Caco-2 (cell line): ENCODE measurements around the gene HASPIN. TPM values are rescaled to one million over a fixed set of nuclear protein-coding genes. Genes with fewer than 3 reads are reported as not detected.

Source experiments
- BruUV-seq: library from RNA; stranded (reverse); fragments of 400-500 nt; replicated peaks from 2 replicates; lab custom pipeline; 2021; lab: Mats Ljungman, UMichigan
- CTCF ChIA-PET: fragments of 300-600 bp; sonication (Branson Sonifier 250); formaldehyde crosslinking; loops from one replicate; lab custom pipeline; 2022; ENCODE audit warnings: antibody characterized with exemption; lab: Charles Lee
- POLR2A ChIA-PET: fragments of 300-600 bp; sonication (Branson Sonifier 250); formaldehyde crosslinking; loops from one replicate; lab custom pipeline; 2022; ENCODE audit warnings: antibody characterized with exemption; lab: Charles Lee
- DNase-seq, 2 experiments: peaks; one replicate each; pipeline versions ENCODE4 v3.0.0 to v3.0.0-alpha.2; 2020 to 2022
- H3K27me3 ChIP-seq: replicated peaks from 2 replicates; pipeline ENCODE4 v1.6.0; 2011; ENCODE audit warnings: low read length; ENCODE audit not compliant: control insufficient read depth, insufficient read depth
- H3K36me3 ChIP-seq: 2 replicates; pipeline ENCODE4 v1.5.1; 2011; ENCODE audit warnings: low read length; ENCODE audit not compliant: control insufficient read depth, insufficient read depth
- H3K4me1 ChIP-seq: fragments of 250-450 bp; sonication (Bioruptor Pico); 2 replicates; pipeline ENCODE4 v1.5.1; 2020; ENCODE audit warnings: mild to moderate bottlenecking
- H3K4me3 ChIP-seq: 2 replicates; pipeline ENCODE4 v1.5.1; 2011; ENCODE audit warnings: low read depth, mild to moderate bottlenecking, control low read depth, low read length
- H3K9me3 ChIP-seq: fragments of 250-450 bp; sonication (Bioruptor Pico); 2 replicates; pipeline ENCODE4 v1.5.1; 2020; ENCODE audit warnings: mild to moderate bottlenecking, moderate library complexity
- H3K27ac Mint-ChIP-seq: one replicate; pipeline ENCODE4 v1.8.0; 2022; ENCODE audit warnings: mixed read lengths; ENCODE audit not compliant: unreplicated experiment
- H3K27me3 Mint-ChIP-seq: one replicate; pipeline ENCODE4 v1.8.0; 2022; ENCODE audit warnings: mixed read lengths; ENCODE audit not compliant: insufficient read depth, unreplicated experiment
- H3K36me3 Mint-ChIP-seq: one replicate; pipeline ENCODE4 v1.8.0; 2022; ENCODE audit warnings: mild to moderate bottlenecking, mixed read lengths; ENCODE audit not compliant: insufficient read depth, unreplicated experiment
- H3K4me1 Mint-ChIP-seq: one replicate; pipeline ENCODE4 v1.8.0; 2022; ENCODE audit warnings: low read depth, mixed read lengths; ENCODE audit not compliant: unreplicated experiment
- H3K4me3 Mint-ChIP-seq: one replicate; pipeline ENCODE4 v1.8.0; 2022; ENCODE audit warnings: mild to moderate bottlenecking, moderate library complexity, mixed read lengths; ENCODE audit not compliant: unreplicated experiment
- H3K9me3 Mint-ChIP-seq: one replicate; pipeline ENCODE4 v1.8.0; 2022; ENCODE audit warnings: mixed read lengths; ENCODE audit not compliant: unreplicated experiment
- CTCF ChIP-seq, 2 experiments: fragments of 200-600 bp in 1 of 2; IDR thresholded peaks; 1 replicate in 1 of 2; 2 replicates in 1 of 2; pipeline versions ENCODE4 v1.5.1 to v1.8.0; 2011 to 2022; ENCODE audit warnings: antibody characterized with exemption in 1 of 2, control low read depth in 1 of 2, inconsistent platforms in 1 of 2, low read depth in 1 of 2, low read length in 1 of 2, mild to moderate bottlenecking in 1 of 2, moderate library complexity in 1 of 2; ENCODE audit not compliant: insufficient read depth in 1 of 2, severe bottlenecking in 1 of 2, unreplicated experiment in 1 of 2
- intact Hi-C: fragments of 100-400 bp; cut with micrococcal nuclease; formaldehyde crosslinking; loops from one replicate; pipeline ENCODE4 v1.10.0; 2022; ENCODE audit not compliant: unreplicated experiment
- total RNA-seq: library from RNA; stranded (reverse); gene quantifications from 2 replicates; pipeline ENCODE4 v1.2.3, GENCODE V29; 2022

The HASPIN gene
- total RNA-seq, 1 experiment from 2014 or later: 9.5 TPM

DNA sequence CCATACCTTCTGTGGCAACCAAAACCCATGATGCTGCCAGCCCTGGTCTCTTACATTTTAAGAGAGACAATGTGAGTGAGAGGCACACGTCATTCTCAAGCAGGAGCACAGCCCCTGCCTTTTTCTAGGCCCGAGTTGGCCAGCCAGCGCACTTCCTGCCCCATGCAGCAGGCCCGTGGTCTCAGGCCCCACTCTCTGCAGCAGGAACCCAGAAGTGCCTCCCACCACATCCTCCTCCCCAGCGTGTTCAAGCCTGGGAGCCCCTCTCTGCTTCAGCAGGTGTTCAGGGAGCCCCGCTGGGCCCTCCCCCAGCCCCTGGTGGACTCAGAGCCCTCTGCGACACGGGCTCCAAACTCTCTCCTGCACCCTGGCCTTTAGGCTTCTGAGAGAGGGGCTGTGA is 46.8 kb downstream of the HASPIN start:
- ChIA-PET POLR2A (no interaction called here), CTCF (no interaction called here)
- H3K36me3 ChIP-seq: no peaks in the 10 kb centered on the region
- Mint-ChIP-seq H3K36me3 (peaks cover 5% of the 10 kb centered on the region), H3K4me3 (no peak overlapping the region), H3K27ac (no peak overlapping the region), H3K27me3 (no peaks in the 10 kb centered on the region), H3K9me3 (no peaks in the 10 kb centered on the region), H3K4me1 (no peaks in the 10 kb centered on the region)
- no peaks in the 10 kb centered on the region for H3K4me1 ChIP-seq
- H3K9me3 ChIP-seq: no peaks in the 10 kb centered on the region
- intact Hi-C loops: no loop called here
- no peak for DNase-seq
- H3K4me3 ChIP-seq: no peak overlapping the region
- no peaks in the 10 kb centered on the region for H3K27me3 ChIP-seq
- no TSS peak for BruUV-seq
- TF ChIP-seq CTCF (IDR thresholded peaks at IDR 0.05; ENCODE audit: insufficient read depth in 1 of 2, low read depth in 1 of 2, low read length in 1 of 2, severe bottlenecking in 1 of 2, unreplicated experiment in 1 of 2): no peak

DNA sequence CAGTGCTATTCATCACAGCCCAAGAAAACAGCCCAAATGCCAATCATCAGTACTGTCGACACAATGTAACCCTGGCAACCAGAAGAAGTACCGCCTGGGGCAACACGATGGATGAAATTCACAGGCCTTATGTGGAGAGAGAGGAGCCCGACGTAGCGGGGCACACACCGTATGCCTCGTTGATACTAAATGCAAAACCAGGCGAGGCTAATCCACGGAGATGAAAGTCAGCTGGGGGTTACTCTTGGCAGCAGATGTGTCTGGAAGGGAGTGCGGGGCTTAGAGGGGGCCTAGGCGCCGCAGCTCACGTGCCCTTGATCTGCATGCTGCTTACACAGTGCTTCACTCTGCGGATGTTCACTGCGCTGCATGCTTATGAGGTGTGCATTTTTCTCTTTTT is 47.4 kb downstream of the HASPIN start:
- Mint-ChIP-seq H3K27me3 (no peaks in the 10 kb centered on the region), H3K36me3 (peaks cover 1% of the 10 kb centered on the region), H3K4me3 (no peak overlapping the region), H3K4me1 (no peaks in the 10 kb centered on the region), H3K9me3 (no peaks in the 10 kb centered on the region), H3K27ac (no peak overlapping the region)
- Histone ChIP-seq H3K4me1 (no peaks in the 10 kb centered on the region), H3K9me3 (no peaks in the 10 kb centered on the region), H3K4me3 (no peak overlapping the region), H3K36me3 (no peaks in the 10 kb centered on the region), H3K27me3 (no peaks in the 10 kb centered on the region)
- POLR2A ChIA-PET: no interaction called here
- no TSS peak for BruUV-seq
- DNase-seq: no peak
- CTCF ChIA-PET: interaction anchor here (0.6 kb wide), 1 partner anchor 48 kb away, joined by 4 read pairs; no protein-coding TSS in a partner anchor
- no peak for TF ChIP-seq CTCF (IDR thresholded peaks at IDR 0.05; ENCODE audit: insufficient read depth in 1 of 2, low read depth in 1 of 2, low read length in 1 of 2, severe bottlenecking in 1 of 2, unreplicated experiment in 1 of 2)
- intact Hi-C loops: no loop called here

GRCh38 chr17:3772764-3773163 is 49.1 kb downstream of the HASPIN start:
- CTCF ChIA-PET: interaction anchor here (1.0 kb wide), 1 partner anchor 36 kb away, joined by 4 read pairs; no protein-coding TSS in a partner anchor
- no peak for TF ChIP-seq CTCF (IDR thresholded peaks at IDR 0.05; ENCODE audit: insufficient read depth in 1 of 2, low read depth in 1 of 2, low read length in 1 of 2, severe bottlenecking in 1 of 2, unreplicated experiment in 1 of 2)
- Mint-ChIP-seq H3K27ac (no peak overlapping the region), H3K4me1 (no peaks in the 10 kb centered on the region), H3K9me3 (no peaks in the 10 kb centered on the region), H3K27me3 (no peaks in the 10 kb centered on the region), H3K36me3 (no peaks in the 10 kb centered on the region), H3K4me3 (no peak overlapping the region)
- Histone ChIP-seq H3K4me1 (no peaks in the 10 kb centered on the region), H3K27me3 (no peaks in the 10 kb centered on the region), H3K36me3 (no peaks in the 10 kb centered on the region), H3K9me3 (no peaks in the 10 kb centered on the region), H3K4me3 (no peak overlapping the region)
- no TSS peak for BruUV-seq
- intact Hi-C loops: no loop called here
- POLR2A ChIA-PET: no interaction called here
- no peak for DNase-seq
